GM19467 (cell line): ENCODE data around the gene MYO15A.
"Not testable (repeated sequence)": the region's sequence is repeated elsewhere in the genome, so short reads cannot be mapped to it uniquely, and the experiment has no call there.

Experiments used
- ATAC-seq: cut with Tn5 transposase; IDR thresholded peaks from one replicate; pipeline ENCODE4 v1.9.1; 2021; ENCODE audit warnings: mild to moderate bottlenecking, moderate library complexity; ENCODE audit not compliant: unreplicated experiment

MYO15A gene

DNA sequence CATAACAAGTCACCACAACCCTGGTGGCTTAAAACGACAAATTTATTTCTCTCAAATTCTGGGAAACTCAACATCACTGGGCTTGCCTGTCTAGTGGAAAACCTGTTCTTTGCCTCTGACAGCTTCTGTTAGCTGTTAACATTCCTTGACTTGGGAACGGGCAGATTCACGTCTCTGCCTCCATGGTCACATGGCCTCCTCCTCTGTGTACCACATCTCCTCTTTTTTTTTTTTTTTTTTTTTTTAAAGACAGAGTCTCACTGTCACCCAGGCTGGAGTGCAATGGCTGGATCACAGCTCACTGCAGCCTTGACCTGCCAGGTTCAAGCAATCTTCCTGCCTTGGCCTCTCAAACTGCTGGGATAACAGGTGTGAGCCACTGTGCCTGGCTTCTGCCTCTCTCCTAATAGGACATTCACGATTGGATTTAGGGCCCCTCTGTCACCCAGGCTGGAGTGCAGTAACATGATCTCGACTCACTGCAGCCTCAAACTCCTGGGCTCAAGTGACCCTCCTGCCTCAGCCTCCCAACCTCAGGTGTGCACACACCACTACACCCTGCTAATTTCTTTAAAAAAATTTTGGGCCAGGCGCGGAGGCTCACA, 105.2 kb downstream of the MYO15A start:
- ATAC-seq: no peak

DNA sequence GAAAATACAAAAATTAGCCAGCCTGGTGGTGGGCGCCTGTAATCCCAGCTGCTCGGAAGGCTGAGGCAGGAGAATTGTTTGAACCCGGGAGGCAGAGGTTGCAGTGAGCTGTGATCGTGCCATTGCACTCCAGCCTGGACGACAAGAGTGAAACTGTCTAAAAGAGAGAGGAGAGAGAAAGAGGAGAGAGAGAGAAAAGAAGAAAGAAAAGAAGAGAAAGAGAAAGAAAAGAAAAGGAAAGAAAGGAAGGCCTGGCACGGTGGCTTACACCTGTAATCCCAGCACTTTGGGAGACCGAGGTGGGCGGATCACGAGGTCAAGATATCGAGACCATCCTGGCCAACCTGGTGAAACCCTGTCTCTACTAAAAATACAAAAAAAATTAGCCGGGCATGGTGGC, 108.3 kb downstream of the MYO15A start:
- ATAC-seq: not testable (repeated sequence)

DNA sequence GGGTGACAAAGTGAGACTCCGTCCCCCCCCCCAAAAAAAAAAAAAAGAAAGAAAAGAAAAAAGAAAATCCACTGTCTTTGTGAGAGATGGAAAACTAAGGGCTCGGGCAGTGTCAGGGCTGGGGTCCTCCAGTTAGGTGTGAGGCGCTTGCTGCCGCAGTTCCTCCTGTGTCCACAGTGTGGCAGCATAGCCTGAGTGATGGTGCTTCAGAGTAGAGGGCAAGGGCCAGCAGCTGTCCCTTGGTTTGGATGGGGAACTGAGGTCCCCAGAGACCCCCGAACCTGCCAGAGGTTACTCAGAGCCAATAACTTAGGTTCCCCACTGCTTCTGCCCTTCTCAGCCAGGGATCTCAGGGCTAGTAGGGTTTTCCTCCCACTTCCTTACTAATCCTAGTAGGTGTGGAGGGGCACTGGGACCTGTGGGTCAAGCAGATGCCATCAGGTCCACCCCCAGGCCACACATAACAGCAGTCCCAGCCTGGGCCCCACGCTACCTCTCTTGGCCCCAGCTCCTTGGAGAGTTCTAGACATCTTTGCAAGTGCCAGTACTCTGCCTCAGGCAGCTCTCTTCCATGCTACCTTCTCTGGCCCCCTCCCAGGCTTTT, 109.0 kb downstream of the MYO15A start:
- no peak for ATAC-seq

DNA sequence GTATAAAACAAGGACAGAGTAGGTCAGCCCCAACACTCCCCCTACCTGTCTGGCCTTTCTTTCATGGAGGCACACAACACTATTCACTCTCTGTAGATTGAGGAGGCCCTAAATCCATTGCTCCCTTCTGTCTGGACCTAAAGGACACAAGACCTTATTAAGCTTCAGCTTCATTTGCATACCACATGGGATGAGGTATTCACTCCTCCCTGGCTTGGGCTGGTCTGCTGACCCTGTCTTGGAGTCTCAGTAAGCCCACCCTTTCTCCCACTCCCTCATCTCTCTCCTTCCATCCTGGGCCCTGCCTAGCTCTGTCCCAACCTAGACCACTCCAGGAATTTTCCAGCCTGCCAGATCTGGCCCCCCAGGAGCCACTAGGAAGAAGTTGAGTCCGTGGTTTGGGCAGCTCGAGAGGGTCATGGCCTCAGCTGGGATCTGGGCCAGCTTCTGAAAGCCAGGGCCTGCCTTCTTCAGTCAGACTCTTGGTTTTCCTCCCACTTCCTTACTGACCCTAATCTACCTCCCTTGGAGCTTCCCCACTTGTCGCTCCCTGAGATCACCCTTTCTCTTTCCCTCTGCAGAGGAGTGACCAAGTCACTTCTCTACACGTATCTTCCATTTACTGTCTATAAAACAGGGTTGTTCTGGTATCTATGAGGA, 110.3 kb downstream of the MYO15A start:
- no peak for ATAC-seq

DNA sequence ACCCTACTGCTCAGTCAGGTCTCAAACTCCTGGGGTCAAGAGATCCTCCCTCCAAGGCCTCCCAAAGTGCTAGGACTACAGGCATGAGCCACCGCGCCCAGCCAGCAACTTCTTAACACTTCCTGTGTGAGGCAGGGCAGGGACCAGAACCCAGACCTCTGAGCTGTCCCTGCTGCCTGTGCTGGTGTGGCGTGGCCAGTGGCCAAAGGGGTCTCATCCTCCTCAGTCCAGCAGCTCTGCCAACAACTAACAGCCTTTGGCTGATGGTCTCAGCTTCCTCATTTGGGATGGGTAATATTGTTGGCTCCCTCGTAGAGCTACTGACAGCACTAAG, 115.5 kb downstream of the MYO15A start:
- ATAC-seq: no peak

DNA sequence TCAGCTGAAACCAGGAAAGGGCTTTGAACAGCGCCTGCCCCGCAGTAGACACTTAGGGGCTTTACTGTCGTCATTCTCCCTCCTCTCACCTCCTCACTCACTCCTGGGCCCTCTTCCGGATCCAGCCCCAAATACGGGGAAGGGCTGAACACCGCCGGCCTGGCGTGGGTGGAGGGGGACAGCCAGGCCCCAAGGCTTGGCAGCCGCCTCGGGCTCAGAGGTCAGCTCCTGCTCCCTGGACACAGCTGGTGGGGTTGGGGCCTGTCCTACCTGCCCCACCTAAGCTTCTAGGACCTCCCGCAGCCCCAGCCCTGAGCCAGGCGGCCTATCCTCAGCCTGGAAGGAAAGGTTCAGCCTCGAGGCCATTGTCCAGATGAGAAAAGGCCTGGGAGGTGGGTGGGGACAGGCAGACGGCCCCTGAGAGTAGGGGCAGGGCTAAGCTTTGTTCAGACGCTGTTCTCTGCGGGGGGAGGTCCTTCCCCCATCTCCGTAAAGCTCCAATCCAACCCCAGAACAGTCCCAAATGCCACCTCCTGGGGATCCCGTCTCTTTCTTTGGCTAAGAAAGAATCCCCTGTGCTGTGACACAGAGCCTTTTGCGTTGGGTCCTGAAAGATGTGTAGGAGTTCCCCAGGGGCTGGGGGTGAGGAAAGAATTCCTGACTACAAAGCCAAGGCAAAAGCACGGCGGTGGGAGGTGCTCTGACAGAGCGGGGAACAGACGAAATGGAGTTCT, 116.0 kb downstream of the MYO15A start:
- no peak for ATAC-seq

DNA sequence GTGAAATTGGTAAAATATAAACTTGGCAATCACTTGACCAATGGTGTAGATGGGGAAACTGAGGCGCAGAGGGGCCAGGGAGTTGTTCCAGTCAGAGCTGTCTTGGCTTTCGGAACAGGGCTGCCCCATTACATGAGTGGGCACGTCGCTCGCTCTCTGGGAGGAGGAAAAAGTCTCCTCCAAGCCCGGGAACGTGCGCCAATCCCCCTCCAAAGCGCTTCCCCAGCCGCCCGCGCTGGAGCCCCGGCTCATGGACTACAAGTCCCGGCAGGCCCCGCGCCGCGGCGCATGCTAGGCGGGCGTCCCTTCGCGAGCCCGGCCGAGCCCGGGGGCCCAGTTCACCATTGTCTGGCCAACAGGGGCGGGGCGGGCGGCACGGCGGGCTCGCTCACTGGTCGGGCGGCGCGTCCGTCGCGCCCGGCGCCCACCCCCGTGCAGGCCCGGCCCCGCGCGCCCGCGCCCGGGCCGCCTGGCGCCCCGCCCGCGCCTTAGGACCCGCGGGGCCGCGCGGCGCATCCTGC, 116.6 kb downstream of the MYO15A start, which contains the start of gene LLGL1:
TSS of gene LLGL1 (plus strand) at position 515 of the 521 bp plus-strand sequence. CDS start 48 bp downstream, outside the sequence.
- peak; percentile 85 for ATAC-seq

DNA sequence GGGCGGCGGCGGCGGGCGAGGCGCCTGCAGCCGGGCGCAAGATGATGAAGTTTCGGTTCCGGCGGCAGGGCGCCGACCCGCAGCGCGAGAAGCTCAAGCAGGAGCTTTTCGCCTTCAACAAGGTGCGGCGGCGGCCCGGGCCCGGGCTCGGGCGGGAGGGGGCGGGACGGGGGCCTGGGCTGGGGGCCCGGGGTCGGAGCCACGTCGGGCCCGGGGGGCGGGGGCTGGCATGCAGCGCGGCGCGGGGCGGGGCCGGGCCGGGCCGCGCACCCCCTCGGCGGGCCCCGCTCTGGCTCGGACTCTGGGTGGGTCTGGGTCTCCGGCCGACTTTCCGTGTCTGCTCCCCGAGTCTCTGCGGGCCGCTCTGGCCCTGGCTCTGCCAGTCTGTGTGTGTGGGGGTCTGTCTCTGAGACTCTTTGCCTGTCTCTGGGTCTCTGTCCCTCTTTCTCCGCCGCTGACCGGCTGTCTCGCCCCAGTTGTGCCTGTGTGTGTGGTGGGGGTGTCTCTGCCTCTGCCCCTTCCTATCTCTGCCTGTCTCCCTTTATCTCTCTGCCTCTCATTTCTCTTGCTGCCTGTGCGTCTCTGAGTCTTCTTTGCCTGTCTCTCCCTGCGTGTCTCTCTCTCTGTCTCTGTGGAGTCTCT, 117.2 kb downstream of the MYO15A start:
- ATAC-seq: no peak

DNA sequence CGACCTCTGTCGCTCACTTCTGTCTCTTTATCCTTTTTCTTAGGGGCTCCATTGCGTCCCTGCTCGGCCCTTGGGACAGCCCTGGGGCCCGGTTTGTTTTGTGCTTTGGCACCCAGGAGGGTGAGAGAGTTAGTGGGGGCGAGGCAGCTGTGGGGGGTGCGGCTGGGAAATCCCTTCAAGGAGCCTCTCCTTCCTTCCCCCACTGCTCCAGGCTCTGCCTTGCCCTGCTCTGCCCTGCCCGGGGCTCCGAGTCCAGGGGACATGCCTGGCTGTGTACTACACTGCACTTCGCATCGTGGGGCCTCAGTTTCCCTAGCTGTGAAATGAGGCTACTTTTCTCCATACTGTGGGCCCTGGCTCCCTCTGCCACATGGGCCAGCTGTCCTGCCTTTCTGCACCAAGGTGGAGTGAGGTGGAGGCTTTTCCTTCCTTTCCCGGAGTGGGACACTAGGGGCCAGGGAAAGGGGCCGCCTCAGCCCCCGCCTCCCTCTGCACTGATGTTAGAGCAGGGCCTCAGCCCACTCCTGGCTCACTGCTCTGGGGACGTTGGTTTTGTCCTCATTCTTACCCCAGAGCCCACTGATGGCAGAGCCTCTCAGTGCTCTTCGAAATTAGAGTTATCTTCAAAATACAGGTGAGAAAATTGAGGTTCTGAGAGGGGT, 117.9 kb downstream of the MYO15A start:
- ATAC-seq: no peak

DNA sequence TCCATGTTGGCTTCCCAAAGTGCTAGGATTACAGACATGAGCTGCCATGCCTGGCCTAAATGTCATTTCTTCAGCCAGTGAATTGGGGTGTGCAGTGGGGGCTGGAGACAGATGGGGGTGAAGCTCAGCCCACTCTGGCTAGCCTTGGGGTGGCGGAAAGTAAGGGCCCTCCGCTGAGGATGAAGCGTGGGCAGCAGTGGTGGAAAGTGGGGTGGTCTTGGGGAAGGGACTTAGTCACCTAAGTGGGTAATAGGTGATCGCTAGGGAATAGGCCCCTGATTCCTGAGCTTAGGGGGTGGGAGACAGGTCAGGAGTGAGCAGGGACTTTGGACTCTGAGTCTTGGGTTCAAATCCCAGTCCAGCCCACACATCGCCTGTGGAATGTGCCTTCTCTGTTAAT, 119.1 kb downstream of the MYO15A start:
- no peak for ATAC-seq

DNA sequence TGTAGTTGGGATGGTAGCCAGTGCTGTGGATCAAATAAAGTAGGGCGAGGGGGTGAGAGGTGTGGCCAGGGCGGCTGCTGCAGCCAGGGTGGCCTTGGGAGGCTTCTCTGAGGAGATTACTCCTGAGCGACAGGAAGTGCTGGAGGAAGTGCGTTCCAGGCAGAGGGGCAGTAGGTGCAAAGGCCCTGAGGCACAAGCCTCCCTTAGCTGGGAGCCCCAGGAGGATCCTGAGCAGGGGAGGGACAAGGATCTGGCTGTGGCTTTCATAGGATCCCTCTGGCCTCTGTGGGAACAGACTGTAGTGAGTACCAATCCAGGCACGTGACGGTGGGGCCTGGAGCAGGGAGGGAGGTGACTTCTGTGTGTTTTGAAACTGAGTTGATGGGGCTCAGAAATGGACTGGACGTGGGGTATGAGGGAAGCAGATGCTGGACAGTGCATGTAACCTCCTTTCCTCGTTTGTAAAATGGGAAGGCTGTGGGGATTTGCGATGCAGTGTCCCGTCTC, 119.7 kb downstream of the MYO15A start:
- no peak for ATAC-seq

DNA sequence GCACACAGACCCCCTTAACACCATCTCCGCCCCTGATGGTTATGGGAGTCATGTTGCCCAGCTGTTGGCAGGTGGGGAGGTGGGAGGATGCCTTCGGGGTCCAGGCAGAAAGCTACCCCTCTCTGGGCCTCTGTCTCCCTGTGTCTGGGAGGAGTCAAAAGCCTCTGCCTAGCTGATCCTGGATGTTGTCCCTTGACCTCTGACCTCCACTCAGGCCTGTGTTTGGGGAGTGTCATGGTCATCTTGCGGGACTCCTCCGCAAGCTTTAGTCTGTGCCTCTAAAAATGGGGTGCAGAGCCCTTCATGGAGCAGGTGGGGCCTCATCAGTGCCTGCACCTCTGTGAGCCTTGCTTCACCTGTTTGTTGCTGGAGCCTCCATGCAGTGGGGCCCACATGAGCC, 120.7 kb downstream of the MYO15A start:
- no peak for ATAC-seq
